ENCODE measurements around the gene AK2.
"Not testable (repeated sequence)": the region's sequence is repeated elsewhere in the genome, so short reads cannot be mapped to it uniquely, and the experiment has no call there.

AK2 gene

DNA sequence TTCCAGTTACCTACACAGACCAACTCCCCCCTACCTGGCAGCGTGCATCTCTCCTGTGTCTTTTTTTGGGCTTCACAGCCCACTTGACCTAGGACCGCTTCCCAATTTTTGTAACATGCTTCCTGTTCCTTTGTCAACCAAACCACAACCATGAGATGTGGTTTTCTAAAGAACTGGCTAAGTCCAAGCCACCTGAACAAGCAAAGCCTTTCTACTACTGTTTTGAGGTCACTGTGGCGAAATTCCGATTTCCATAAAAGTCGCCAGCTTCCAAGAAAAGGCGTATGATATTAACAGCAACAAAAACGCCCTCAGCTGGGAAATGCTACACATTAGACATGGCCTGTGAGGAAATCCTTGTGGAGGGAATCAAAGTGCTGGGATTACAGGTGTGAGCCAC lies 12.7 kb upstream of the AK2 start:
- no peak for DNase-seq (ENCODE audit: low spot score)
- Histone ChIP-seq H3K27ac (no peak overlapping the region), H3K4me3 (no peak overlapping the region)
- TF ChIP-seq, protein P1, sequence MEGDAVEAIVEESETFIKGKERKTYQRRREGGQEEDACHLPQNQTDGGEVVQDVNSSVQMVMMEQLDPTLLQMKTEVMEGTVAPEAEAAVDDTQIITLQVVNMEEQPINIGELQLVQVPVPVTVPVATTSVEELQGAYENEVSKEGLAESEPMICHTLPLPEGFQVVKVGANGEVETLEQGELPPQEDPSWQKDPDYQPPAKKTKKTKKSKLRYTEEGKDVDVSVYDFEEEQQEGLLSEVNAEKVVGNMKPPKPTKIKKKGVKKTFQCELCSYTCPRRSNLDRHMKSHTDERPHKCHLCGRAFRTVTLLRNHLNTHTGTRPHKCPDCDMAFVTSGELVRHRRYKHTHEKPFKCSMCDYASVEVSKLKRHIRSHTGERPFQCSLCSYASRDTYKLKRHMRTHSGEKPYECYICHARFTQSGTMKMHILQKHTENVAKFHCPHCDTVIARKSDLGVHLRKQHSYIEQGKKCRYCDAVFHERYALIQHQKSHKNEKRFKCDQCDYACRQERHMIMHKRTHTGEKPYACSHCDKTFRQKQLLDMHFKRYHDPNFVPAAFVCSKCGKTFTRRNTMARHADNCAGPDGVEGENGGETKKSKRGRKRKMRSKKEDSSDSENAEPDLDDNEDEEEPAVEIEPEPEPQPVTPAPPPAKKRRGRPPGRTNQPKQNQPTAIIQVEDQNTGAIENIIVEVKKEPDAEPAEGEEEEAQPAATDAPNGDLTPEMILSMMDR (IDR thresholded peaks at IDR 0.05), result no peak

DNA sequence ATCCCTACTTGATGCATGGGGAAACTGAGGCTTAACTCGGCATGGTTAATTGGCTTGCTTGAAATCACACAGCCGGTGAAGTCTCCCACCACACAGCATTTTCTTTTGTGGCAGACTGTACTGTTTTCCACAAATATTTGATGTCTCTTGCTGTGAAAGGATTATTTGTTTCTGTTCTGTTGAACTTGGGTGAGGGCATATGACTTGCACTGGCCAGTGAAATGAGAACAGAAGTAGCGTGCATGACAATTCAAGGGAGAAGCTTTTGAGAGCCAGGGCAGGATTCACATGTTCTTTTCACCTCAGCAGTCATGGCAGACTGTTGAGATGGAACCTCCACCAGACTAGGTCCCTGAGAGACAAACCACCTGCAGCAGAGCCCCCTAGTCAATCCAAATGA lies 11.7 kb upstream of the AK2 start:
- H3K4me3 ChIP-seq, result no peak overlapping the region
- TF ChIP-seq, protein P1 (IDR thresholded peaks at IDR 0.05), result no peak
- no peak overlapping the region for H3K27ac ChIP-seq
- no peak for DNase-seq (ENCODE audit: low spot score)

DNA sequence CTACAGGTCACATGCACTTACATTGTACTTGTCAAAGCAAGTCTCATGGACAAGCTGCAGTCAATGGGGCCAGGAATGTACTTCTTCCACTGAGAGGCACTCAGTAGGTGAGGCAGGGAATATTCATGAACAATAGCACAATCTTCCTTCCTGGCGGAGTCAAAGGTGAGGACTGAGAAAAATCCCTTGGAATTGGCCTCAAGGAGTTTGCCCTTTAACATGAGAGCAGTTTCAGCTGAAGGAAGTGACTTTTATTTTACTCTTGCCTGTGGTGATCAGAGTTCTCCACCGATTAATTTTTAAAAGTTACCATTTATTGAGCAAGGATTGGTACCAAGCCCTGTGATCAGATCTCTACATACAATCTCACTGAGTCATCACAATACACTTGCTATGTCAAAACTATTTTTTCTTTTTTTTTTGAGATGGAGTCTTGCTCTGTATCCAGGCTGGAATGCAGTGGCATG lies 11.2 kb upstream of the AK2 start:
- Histone ChIP-seq H3K4me3 (no peak overlapping the region), H3K27ac (no peak overlapping the region)
- TF ChIP-seq, protein P1 (IDR thresholded peaks at IDR 0.05), result no peak
- DNase-seq (ENCODE audit: low spot score), result no peak

DNA sequence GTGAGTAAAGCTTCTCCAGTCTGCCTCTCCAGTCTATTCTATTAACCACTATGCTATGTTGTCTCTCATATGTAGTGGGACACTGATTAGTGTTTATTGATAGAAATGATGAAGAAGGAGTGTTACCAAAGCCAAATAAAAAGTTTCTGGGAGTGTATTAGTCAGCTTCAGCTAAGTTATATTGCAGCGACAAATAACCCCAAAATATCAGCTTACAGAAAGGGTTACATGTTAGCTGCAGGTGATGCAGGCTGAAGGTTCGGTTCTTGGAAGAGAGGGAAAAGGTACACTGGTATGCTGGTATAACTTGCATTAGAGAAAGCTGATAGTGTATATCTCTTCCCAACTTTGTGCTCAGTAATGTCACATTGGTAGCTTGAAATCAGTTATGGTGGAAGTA lies 10.6 kb upstream of the AK2 start:
- Histone ChIP-seq H3K4me3 (no peak overlapping the region), H3K27ac (no peak overlapping the region)
- TF ChIP-seq, protein P1 (IDR thresholded peaks at IDR 0.05), result no peak
- no peak for DNase-seq (ENCODE audit: low spot score)

DNA sequence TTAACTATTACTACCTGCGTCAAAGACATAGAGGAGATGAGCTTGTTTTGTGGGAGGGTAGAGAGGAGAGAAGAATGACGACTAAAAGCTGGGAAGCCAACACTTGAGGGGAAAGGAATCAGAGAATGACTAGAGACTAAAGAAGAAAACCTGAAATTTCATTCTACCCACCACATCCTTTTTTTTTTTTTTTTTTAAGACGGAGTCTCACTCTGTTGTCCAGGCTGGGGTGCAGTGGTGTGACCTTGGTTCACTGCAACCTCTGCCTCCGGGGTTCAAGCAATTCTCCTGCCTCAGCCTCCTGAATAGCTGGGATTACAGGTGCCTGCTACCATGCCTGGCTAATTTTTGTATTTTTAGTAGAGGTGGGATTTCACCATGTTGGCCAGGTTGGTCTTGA lies 9.6 kb upstream of the AK2 start:
- not testable (repeated sequence) for DNase-seq (ENCODE audit: low spot score); H3K27ac ChIP-seq; H3K4me3 ChIP-seq

DNA sequence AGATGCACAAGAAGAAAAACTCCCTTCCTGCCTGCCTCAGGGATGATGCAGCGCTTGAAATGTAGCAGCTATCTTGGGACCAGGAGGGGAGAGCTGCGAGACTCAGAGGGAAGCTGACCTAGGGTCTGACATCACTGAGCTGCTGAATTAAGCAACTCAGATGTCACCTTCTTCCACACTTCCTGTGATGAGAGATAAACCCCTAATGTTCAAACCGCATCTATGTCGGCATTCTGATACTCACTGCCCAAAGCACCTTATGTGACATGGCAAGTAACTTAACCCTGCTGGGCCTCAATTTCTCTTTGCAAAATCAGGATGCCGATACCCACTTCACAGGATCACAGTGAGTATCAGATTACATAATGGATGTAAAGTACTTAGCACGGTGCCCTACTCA lies 9.1 kb upstream of the AK2 start:
- H3K4me3 ChIP-seq, result no peak overlapping the region
- no peak for DNase-seq (ENCODE audit: low spot score)
- H3K27ac ChIP-seq, result no peak overlapping the region
- TF ChIP-seq, protein P1 (IDR thresholded peaks at IDR 0.05), result no peak

DNA sequence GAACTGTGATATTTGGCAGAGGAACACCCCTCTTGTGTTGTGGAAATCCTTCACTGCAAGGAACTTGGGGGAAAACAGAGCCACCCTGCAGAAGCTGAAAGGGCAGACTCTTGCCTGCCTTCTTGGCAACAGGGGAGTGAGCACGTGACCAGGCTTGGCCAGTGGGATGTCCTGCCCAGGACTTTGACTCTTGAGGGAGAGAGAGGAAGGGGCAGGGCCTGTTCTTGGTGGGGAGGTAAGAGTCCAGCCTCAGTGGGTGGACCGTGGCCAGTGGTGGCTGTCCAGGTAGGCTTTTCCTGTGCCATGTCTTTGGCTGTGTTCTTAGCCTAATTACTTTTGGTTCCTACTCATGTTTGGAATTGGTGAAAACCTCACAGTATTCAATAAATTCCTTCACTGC lies 8.6 kb upstream of the AK2 start:
- TF ChIP-seq, protein P1 (IDR thresholded peaks at IDR 0.05), result no peak
- Histone ChIP-seq H3K27ac (no peak overlapping the region), H3K4me3 (no peak overlapping the region)
- no peak for DNase-seq (ENCODE audit: low spot score)

Data from coronary artery (tissue), 2 donors.